Activated CD4-positive, alpha-beta T cell treated with anti-CD3 and anti-CD28 coated beads for 36 hours (primary cell): ENCODE results near the gene ABCA2. TPM values are rescaled to one million over a fixed set of nuclear protein-coding genes. Genes with fewer than 3 reads are reported as not detected.

Source experiments
- ATAC-seq: fragments of 200-7000 bp; cut with Tn5 transposase; one replicate; pipeline ENCODE4 v1.10.0; 2021; ENCODE audit warnings: mild to moderate bottlenecking, moderate library complexity
- CTCF ChIA-PET: fragments of 350-600 bp; sonication (Branson Sonifier 250); formaldehyde crosslinking; loops from one replicate; lab custom pipeline; 2021; ENCODE audit warnings: antibody characterized with exemption; lab: Charles Lee
- POLR2A ChIA-PET: fragments of 350-600 bp; sonication (Branson Sonifier 250); formaldehyde crosslinking; loops from one replicate; lab custom pipeline; 2021; ENCODE audit warnings: antibody characterized with exemption, inconsistent platforms; lab: Charles Lee
- DNase-seq: peaks from one replicate; pipeline ENCODE4 v3.0.0-alpha.2; 2020
- H3K27ac Mint-ChIP-seq: one replicate; pipeline ENCODE4 v1.8.0; 2021; ENCODE audit warnings: mixed read lengths
- H3K27me3 Mint-ChIP-seq: one replicate; pipeline ENCODE4 v1.8.0; 2021; ENCODE audit warnings: mixed read lengths
- H3K36me3 Mint-ChIP-seq: one replicate; pipeline ENCODE4 v1.8.0; 2021; ENCODE audit warnings: low read depth, mixed read lengths
- H3K4me1 Mint-ChIP-seq: one replicate; pipeline ENCODE4 v1.8.0; 2021; ENCODE audit warnings: mixed read lengths
- H3K4me3 Mint-ChIP-seq: one replicate; pipeline ENCODE4 v1.8.0; 2021; ENCODE audit warnings: mild to moderate bottlenecking, moderate library complexity, mixed read lengths
- H3K9me3 Mint-ChIP-seq: one replicate; pipeline ENCODE4 v1.8.0; 2021; ENCODE audit warnings: low read depth, mixed read lengths
- intact Hi-C, 2 experiments: fragments of 100-400 bp; cut with DNase I in 1 of 2; cut with micrococcal nuclease in 1 of 2; formaldehyde crosslinking; loops; one replicate each; pipeline versions ENCODE4 v1.14.2 to v1.15.1; 2022 to 2024; cut with DNase I, micrococcal nuclease
- total RNA-seq, 2 experiments: library from RNA; stranded (reverse); gene quantifications; one replicate each; pipeline ENCODE4 v1.2.3, GENCODE V29; 2021

Gene ABCA2
- total RNA-seq, 2 experiments from 2014 or later, result 20.4 to 23.7 TPM

DNA sequence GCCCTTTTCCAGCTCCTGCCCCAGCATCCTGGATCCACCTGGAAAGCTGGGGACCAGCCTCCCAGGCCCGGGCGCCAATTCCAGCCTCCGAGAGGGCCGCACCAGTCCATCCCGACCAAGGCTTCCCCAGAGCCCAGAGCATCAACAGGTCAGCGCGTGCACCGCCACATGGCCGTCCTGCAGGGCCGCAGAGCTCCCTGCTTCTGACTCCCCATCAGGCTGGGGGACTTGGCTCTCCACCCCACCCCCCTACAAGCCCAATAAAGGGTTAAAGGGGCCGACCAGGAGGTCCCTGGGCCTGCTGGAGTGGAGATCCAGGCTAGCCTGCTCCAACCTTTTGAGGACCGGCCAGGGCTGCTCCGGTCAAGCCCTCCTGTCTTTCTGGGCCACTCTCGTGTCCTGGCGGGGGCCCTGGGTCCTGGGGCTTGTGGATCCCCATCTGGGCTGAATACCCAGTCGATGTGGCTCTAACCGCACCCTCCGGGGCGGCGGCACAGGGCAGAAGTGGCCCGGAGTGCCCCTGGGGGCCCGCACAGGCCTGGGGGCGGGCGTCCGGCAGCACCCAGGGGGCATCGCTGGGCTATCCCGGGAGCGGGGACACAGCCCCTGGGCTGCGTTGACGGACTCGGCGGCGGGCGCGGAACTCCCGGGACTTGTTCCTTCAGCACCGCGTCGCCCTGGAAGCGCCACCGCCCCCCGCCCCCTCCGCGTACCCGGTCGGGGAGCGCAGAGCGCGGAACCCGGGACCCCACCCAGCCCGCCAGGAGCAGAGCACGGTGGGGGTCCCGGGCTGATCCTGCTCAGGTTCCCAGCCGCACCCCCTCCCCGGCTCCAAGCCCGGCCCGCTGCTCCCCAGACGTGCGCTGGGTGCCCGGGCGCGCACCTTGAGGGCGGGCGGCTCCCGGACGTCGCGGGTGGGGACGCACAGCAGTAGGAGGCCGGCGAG lies 25.2 kb upstream of the ABCA2 start:
- CTCF ChIA-PET, result interaction anchor here (0.6 to 2.1 kb wide), 8 partner anchors 11 to 276 kb away, joined by 3 to 11 read pairs (median 4); partner anchors contain the start of gene RNF224
- Mint-ChIP-seq H3K4me1 (peaks cover 5% of the 10 kb centered on the region), H3K27me3 (peaks cover 15% of the 10 kb centered on the region), H3K27ac (no peak overlapping the region), H3K9me3 (no peaks in the 10 kb centered on the region), H3K4me3 (no peak overlapping the region), H3K36me3 (no peaks in the 10 kb centered on the region)
- intact Hi-C loops, result no loop called here
- no peak for DNase-seq
- POLR2A ChIA-PET, result no interaction called here
- ATAC-seq, result peak; percentile 20

DNA sequence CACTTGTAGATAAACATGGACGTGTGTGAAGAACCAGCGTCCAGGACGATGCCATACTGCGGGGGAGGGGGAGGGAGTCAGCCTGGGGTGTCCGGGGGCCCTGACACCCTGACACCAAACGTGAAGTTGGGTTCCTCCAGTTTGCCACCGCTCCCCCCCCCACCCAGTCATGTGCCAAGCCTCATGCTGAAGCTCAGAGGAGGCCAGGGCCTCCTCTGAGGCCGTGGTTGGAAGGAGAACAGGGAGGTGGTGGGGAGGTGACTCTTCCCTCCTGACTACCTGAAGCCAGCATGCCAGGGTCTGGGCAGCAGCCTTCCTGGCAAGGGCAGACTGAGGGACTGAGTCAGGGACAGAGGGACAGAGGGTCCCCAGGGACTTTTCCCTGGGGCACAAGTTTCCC lies 24.3 kb upstream of the ABCA2 start:
- Mint-ChIP-seq H3K9me3 (no peaks in the 10 kb centered on the region), H3K36me3 (no peaks in the 10 kb centered on the region), H3K4me3 (no peak overlapping the region), H3K4me1 (peaks cover 5% of the 10 kb centered on the region), H3K27ac (no peak overlapping the region), H3K27me3 (peaks cover 23% of the 10 kb centered on the region)
- intact Hi-C loops, result no loop called here
- ChIA-PET POLR2A (no interaction called here), CTCF (interaction anchor here (0.6 to 2.1 kb wide), 8 partner anchors 12 to 322 kb away, joined by 3 to 11 read pairs (median 4); partner anchors contain the start of gene RNF224)
- DNase-seq (no peak), ATAC-seq (no peak)

DNA sequence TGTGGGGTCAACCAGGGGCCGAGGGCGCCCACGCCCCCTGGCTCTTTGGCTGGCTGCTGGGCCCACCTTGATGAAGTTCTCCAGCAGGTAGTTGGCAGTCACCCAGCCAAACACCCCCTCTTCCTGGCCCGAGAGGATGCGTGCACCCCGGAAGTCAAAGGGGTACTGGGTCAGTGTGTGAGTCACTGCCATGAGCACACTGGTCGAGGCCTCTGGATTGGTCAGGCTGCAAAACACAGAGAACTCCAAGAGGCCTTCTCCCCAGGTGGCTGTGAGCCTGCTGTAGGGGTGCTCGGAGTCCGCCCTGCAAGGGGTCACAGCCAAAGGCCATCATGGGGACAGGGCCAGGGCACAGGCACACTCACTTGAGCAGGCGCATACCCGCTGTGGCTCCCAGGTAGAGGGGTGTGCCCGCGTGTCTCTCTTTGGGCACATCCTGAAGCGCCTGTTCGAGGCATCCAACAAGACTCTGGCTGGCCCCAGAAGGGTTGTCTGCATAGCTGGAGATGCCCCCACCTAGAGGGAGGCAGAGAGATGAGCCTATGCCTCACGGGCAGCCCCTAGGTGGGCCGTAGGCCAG lies 23.2 kb upstream of the ABCA2 start:
- Mint-ChIP-seq H3K9me3 (no peaks in the 10 kb centered on the region), H3K4me3 (no peak overlapping the region), H3K36me3 (no peaks in the 10 kb centered on the region), H3K27ac (no peak overlapping the region), H3K4me1 (peaks cover 5% of the 10 kb centered on the region), H3K27me3 (peaks cover 27% of the 10 kb centered on the region)
- ChIA-PET POLR2A (no interaction called here), CTCF (interaction anchor here (0.8 to 2.1 kb wide), 2 partner anchors 15 to 76 kb away, joined by 3 to 11 read pairs; no protein-coding TSS in a partner anchor)
- no peak for DNase-seq
- intact Hi-C loops, result no loop called here
- no peak for ATAC-seq

DNA sequence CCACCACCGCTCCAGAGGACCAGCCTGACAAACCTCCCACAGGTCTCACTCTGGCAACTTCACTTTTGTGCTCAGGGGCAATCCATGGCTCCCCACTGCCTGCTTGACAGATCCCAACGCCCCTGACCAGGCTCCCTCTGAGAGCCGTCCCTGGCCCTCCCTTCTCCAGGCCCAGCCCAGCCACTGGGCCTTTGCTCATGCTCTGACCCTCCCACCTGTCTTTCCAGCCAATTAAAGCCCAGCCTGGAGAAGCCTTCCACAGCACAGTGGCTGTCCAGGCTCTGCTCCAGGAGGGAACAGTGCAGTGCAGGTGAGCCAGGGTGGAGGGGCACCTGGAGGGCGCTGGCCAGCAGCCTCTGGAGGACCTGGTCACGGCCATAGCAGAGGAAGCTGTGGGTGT lies 22.5 kb upstream of the ABCA2 start:
- H3K27me3 Mint-ChIP-seq, result peaks cover 27% of the 10 kb centered on the region
- H3K4me1 Mint-ChIP-seq, result peaks cover 5% of the 10 kb centered on the region
- H3K4me3 Mint-ChIP-seq, result no peak overlapping the region
- no peaks in the 10 kb centered on the region for H3K36me3 Mint-ChIP-seq
- ATAC-seq (no peak), DNase-seq (no peak)
- CTCF ChIA-PET, result interaction anchor here (0.8 kb wide), 1 partner anchor 75 kb away, joined by 3 read pairs; no protein-coding TSS in a partner anchor
- POLR2A ChIA-PET, result no interaction called here
- H3K27ac Mint-ChIP-seq, result no peak overlapping the region
- H3K9me3 Mint-ChIP-seq, result no peaks in the 10 kb centered on the region
- intact Hi-C loops, result no loop called here

DNA sequence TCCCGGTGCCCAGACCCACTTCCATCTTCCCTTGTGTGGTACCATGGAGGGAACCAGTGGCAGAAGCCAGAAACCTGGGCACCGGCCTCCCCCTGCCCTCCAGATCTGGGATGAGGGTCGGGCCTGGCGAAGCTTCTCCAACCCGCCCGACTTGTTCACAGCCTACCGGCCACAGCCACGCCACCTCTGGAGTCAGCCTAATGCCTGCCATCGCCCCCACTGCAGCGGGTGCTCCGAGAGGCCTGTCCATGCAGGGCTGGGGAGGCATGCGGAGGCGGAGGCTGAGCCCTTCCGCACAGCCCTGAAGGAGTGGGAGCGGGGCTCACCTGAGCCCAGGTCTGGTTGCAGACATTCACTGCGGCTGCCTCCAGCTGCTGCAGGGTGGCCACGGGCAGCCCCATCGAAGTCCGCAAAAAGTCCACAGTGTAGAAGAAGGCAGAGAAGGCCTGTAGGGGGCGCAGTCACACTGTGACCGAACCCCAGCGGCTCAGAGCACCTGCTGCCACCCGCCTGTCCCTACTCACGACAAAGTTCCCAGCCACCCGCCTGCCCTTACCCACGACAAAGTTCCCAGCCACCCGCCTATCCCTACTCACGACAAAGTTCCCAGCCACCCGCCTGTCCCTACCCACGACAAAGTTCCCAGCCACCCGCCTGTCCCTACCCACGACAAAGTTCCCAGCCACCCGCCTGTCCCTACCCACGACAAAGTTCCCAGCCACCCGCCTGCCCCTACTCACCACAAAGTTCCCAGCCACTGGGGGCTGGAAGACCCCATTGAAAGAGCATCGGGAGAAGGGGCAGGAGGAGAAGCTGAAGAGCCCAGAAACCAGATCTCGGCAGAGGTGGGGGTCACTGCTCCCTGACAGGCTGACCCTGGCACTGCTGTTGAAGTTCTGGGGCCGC lies 21.8 kb upstream of the ABCA2 start:
- intact Hi-C loops, result loop anchor here (2.0 to 10.0 kb wide), 4 partner anchors 17 to 202 kb away; partner anchors contain the start of genes CYSRT1 (in 1 of the 2), PHPT1 (in 1 of the 2), RNF208 (in 1 of the 2) and RNF224 (in 1 of the 2)
- POLR2A ChIA-PET, result no interaction called here
- Mint-ChIP-seq H3K27ac (no peak overlapping the region), H3K4me3 (no peak overlapping the region), H3K9me3 (no peaks in the 10 kb centered on the region), H3K4me1 (peaks cover 7% of the 10 kb centered on the region), H3K36me3 (no peaks in the 10 kb centered on the region), H3K27me3 (peaks cover 31% of the 10 kb centered on the region)
- DNase-seq (peak; percentile 88), ATAC-seq (peak; percentile 64)
- CTCF ChIA-PET, result interaction anchor here (0.7 to 4.3 kb wide), 7 partner anchors 14 to 393 kb away, joined by 3 to 43 read pairs (median 5); partner anchors contain the start of gene SAPCD2

DNA sequence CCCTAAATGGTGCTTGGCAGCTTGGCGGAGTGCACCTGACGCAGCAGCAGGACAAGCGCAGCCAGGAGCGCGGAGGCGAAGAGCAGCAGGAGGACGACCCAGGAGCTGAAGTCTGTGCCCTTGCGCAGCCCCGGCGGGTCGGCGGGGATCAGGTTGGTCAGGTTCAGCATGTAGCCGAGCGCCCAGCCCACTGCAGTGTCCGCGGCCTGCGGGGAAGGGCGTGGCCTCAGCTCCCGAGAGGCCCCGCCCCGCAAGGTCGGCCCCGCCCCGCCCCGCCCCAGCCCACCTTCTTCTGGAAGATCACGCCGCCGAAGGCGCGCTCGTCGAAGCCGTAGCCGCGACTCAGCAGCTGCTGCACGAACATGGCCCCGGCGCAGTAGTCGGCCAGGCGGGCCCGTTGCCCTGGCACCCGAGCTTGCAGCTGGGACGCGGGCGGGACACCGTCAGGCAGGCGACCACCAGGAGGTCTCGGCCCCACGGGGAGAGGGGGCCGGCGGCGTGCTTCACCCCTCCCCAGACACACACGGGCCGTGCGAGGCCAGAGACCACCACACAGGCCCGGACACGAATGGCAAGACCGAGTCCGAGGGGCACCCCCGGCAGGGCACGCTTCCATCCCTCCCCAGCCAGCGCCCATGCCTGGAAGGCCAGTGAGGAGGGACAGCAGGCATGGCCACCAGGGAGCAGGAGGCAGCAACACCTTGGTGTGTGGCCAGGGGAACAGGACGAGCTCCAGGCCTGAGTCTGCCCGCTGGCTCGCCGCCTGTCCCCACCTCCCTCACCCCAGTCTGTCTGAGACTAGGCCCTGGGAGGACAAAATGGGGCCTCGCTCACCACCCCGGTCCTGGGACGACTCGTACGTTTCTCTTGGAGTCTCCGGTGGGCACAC lies 20.9 kb upstream of the ABCA2 start:
- Mint-ChIP-seq H3K27ac (no peak overlapping the region), H3K4me3 (no peak overlapping the region), H3K4me1 (peaks cover 12% of the 10 kb centered on the region), H3K9me3 (no peaks in the 10 kb centered on the region), H3K27me3 (peaks cover 35% of the 10 kb centered on the region), H3K36me3 (no peaks in the 10 kb centered on the region)
- ATAC-seq (no peak), DNase-seq (peak; percentile 39)
- CTCF ChIA-PET, result interaction anchor here (0.7 to 4.3 kb wide), 9 partner anchors 10 to 1152 kb away, joined by 3 to 43 read pairs (median 5); partner anchors contain the start of gene SAPCD2
- intact Hi-C loops, result loop anchor here (2.0 to 10.0 kb wide), 4 partner anchors 18 to 202 kb away; partner anchors contain the start of genes CYSRT1 (in 1 of the 2), PHPT1 (in 1 of the 2), RNF208 (in 1 of the 2) and RNF224 (in 1 of the 2)
- POLR2A ChIA-PET, result no interaction called here

DNA sequence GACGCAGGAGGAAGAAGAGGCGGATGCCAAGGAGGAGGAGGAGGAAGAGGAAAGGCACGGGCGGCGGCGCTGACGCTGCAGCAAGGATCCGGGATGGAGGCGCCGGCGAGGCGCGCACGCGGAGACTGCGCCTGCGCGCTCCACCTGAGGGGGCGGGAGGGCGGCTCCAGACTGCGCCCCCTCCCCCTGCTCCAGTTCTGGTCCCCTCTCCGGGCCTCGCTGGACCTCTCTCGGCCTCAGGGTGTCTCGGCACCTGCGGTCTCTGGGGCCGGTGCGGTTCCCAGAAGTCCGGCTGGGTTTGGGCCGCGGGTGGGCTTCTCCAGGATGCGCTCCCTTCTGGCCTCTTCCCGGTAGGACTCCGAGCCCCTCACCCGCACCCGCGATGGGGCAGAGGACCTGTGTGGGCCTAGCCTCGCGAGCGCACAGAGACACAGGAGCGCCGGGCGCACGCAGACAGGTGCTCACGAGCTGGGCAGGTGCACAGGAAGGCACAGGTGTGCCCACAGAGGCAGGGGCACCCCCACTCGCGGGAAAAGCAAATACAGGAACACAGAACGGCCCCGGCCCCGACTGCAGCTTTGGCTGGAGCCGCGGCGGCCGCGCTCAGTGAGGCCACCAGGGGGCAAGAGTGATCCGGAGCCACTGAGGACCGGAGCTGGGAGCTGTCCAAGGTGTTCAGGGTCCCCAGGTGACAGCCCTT lies 18.2 kb upstream of the ABCA2 start, which contains the start of gene NPDC1:
Gene NPDC1 (minus strand): TSS at position 90 of the 700 bp plus-strand sequence. CDS start 188 bp downstream, outside the sequence.
- Mint-ChIP-seq H3K27me3 (peaks cover 34% of the 10 kb centered on the region), H3K4me3 (peak within 1 kb of the TSS; percentile 61), H3K4me1 (peaks cover 12% of the 10 kb centered on the region), H3K27ac (no peak within 1 kb of the TSS), H3K36me3 (no peaks in the 10 kb centered on the region), H3K9me3 (no peaks in the 10 kb centered on the region)
- POLR2A ChIA-PET, result interaction anchor here (0.6 to 0.7 kb wide), 3 partner anchors 51 to 277 kb away, joined by 3 to 4 read pairs (median 3); no protein-coding TSS in a partner anchor
- CTCF ChIA-PET, result interaction anchor here (0.6 to 4.3 kb wide), 33 partner anchors 10 to 420 kb away, joined by 3 to 43 read pairs (median 4); partner anchors contain the start of genes CLIC3, MAN1B1, RNF224 and SAPCD2
- DNase-seq (peak; percentile 92), ATAC-seq (peak; percentile 65)
- intact Hi-C loops, result loop anchor here (1.0 to 10.0 kb wide), 6 partner anchors 18 to 199 kb away; partner anchors contain the start of genes ABCA2 (in 1 of the 2), CYSRT1 (in 1 of the 2), PHPT1 (in 1 of the 2) and RNF208 (in 1 of the 2)

DNA sequence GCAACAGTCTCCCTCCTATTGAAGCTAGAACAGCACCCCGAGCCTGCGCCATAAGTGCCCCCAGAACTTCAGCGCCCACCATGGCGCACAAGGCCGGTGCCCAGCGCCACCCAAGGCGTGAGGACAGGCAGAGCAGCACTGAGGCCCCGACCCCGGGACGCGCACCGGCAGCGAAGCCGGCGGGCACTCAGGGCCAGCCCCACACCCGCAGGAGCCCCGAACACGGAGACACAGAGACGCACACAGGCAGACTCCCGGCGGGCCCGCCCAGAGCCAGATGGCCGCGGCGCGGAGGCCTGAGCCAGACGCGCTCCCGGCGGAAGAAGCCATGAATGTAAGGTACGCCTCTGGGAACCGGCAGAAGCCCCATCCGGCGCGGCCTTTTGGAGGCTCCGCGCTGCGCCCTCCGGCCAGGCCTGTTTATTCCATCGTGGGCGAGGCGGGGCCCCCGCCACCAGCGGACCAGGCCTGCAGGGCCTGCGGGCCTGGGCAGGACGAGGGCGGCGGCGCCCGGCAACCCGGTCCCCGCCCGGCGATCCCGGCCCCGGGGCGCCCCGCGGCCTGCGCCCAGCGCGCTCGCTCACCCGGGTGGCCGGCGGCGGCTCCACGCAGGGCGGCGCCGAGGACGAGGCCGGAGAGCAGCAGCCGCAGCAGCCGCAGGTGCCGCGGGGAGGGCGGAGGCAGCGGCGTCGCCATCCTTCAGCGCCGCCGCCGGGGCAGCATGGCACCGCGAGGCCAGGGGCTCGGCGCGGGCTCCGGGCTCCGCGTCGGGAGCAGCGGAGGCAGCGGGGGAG lies 17.5 kb upstream of the ABCA2 start:
- intact Hi-C loops, result loop anchor here (1.0 to 10.0 kb wide), 6 partner anchors 17 to 198 kb away; partner anchors contain the start of genes ABCA2 (in 1 of the 2), CYSRT1 (in 1 of the 2), PHPT1 (in 1 of the 2) and RNF208 (in 1 of the 2)
- Mint-ChIP-seq H3K9me3 (no peaks in the 10 kb centered on the region), H3K4me1 (peaks cover 12% of the 10 kb centered on the region), H3K4me3 (peak overlapping the region; percentile 61), H3K36me3 (no peaks in the 10 kb centered on the region), H3K27me3 (peaks cover 34% of the 10 kb centered on the region), H3K27ac (no peak overlapping the region)
- CTCF ChIA-PET, result interaction anchor here (0.6 to 2.0 kb wide), 8 partner anchors 10 to 80 kb away, joined by 3 to 20 read pairs (median 6); partner anchors contain the start of gene MAN1B1
- POLR2A ChIA-PET, result interaction anchor here (1.0 to 1.3 kb wide), 2 partner anchors 11 to 60 kb away, joined by 3 read pairs; no protein-coding TSS in a partner anchor
- peak; percentile 57 for DNase-seq
- ATAC-seq, result peak; percentile 38
